SK-N-SH treated with all-trans-retinoic acid at 6 μM for 48 hours (cell line): Measurements from ENCODE around the gene CHST13.

Experiments used
- GLIS3 ChIP-seq: fragments of 250-450 bp; sonication (Bioruptor Pico); IDR thresholded peaks from 2 replicates; pipeline ENCODE4 v1.5.0; 2020; ENCODE audit warnings: mild to moderate bottlenecking, moderate library complexity
- RARB ChIP-seq: fragments of 250-450 bp; sonication (Bioruptor Pico); IDR thresholded peaks from 2 replicates; pipeline ENCODE4 v1.8.0; 2021; ENCODE audit warnings: mild to moderate bottlenecking, moderate library complexity
- ZNF70 ChIP-seq: fragments of 450-650 bp; formaldehyde crosslinking; IDR thresholded peaks from 2 replicates; pipeline ENCODE4 v1.5.0; 2020; ENCODE audit warnings: mild to moderate bottlenecking, moderate library complexity

DNA sequence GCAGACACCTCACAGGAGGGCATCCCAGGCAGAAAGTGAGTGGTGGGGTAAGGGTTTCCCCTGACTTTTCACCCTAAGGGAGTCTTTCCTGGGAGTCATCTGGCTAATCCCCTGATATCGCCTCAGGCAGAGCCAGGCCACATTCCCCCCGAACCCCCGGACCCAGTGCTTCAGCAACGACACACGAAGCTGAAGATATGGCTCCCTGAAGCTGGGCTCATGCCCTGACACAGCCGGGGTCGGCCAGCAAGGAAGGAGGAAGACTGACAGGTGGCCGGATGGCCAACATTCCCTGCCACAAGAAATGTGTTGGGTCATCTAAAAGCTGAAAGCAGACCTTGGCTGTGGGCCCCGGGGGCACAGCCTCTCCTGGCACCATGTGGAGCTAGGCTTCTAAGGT is 14.4 kb downstream of the CHST13 start:
- no peak for TF ChIP-seq ZNF70
- TF ChIP-seq GLIS3 (CRISPR knock-in tag), result no peak
- TF ChIP-seq RARB (CRISPR knock-in tag), result no peak
